ENCODE measurements around the gene SRPK2. TPM values are rescaled to one million over a fixed set of nuclear protein-coding genes. Genes with fewer than 3 reads are reported as not detected.

Gene SRPK2
- total and polyA plus RNA-seq, 12 donors, result 10.5 to 40.4 (median 35.1) TPM

DNA sequence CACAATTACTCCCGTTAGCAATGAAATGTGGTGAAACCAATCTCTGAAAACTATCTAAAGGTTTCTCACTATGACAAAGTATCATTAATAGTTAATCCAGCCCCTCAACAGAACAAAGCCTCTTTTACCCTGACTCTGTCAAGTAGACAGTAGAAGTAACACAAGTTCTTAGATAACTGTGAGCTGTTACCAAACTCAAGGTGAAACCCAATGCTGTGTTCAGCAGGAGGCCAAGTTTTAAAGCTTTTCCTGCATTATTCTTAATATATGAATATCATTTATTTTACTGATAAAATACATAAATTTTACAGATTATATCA, 109.1 kb downstream of the SRPK2 start:
- H3K4me3 ChIP-seq, result no peak overlapping the region
- no peaks in the 10 kb centered on the region for H3K9me3 ChIP-seq
- peaks cover 0 to 6% (median 0%) of the 10 kb centered on the region in 9 donors for H3K36me3 ChIP-seq
- TF ChIP-seq, protein P1, sequence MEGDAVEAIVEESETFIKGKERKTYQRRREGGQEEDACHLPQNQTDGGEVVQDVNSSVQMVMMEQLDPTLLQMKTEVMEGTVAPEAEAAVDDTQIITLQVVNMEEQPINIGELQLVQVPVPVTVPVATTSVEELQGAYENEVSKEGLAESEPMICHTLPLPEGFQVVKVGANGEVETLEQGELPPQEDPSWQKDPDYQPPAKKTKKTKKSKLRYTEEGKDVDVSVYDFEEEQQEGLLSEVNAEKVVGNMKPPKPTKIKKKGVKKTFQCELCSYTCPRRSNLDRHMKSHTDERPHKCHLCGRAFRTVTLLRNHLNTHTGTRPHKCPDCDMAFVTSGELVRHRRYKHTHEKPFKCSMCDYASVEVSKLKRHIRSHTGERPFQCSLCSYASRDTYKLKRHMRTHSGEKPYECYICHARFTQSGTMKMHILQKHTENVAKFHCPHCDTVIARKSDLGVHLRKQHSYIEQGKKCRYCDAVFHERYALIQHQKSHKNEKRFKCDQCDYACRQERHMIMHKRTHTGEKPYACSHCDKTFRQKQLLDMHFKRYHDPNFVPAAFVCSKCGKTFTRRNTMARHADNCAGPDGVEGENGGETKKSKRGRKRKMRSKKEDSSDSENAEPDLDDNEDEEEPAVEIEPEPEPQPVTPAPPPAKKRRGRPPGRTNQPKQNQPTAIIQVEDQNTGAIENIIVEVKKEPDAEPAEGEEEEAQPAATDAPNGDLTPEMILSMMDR (IDR thresholded peaks at IDR 0.05), result no peak
- no peak for DNase-seq
- no peak overlapping the region for H3K27ac ChIP-seq
- ATAC-seq, result no peak
- H3K4me1 ChIP-seq, result peaks cover 0 to 26% (median 10%) of the 10 kb centered on the region in 9 donors
- 76 to 84% methylated on average over 1 of the region's 1 CpG for WGBS, 2 donors
- intact Hi-C loops (cut with DNase I), result no loop called here
- H3K27me3 ChIP-seq, result no peaks in the 10 kb centered on the region

DNA sequence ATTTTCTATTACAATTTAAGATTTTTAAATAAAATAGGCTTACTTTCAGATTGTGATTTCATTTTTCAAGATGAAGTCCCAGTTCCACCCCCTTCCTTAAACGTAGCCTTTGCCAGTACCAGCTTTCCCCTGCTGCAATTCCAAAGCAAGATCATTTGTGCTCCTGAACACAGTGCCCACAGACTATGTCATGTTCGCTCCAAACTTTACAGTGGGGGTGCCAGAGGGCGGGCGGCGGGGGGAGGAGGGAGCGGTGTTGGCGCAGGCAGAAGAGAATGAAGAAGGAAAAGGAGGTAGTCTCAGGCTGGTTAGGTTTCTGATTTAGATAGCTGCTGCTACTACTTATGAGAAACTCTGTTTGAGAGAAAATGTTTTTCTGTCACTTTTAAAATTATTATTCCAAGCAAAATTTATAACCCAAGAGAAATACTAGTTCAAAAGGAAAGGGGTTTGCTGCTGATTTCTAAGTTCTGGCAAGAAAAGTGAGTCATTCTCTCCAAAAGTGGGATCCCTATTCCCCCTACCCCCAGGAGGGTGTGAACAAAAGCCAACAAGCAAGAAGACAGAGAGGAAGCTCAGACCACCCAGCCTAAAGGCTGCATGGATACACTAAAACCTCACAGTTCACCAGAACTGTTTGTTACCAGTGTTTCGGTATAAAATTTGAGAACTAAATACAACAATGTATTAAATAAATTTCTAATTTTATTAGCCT, 109.6 kb downstream of the SRPK2 start:
- TF ChIP-seq, protein P1 (IDR thresholded peaks at IDR 0.05), result no peak
- Histone ChIP-seq H3K9me3 (no peaks in the 10 kb centered on the region), H3K4me3 (no peak overlapping the region), H3K27ac (no peak overlapping the region), H3K4me1 (peaks cover 0 to 22% (median 7%) of the 10 kb centered on the region in 9 donors), H3K27me3 (no peaks in the 10 kb centered on the region), H3K36me3 (peaks cover 0 to 6% (median 0%) of the 10 kb centered on the region in 9 donors)
- intact Hi-C loops (cut with DNase I), result no loop called here
- DNase-seq, result no peak
- 79 to 82% methylated on average over 8 of the region's 8 CpGs for WGBS, 2 donors
- ATAC-seq, result no peak

DNA sequence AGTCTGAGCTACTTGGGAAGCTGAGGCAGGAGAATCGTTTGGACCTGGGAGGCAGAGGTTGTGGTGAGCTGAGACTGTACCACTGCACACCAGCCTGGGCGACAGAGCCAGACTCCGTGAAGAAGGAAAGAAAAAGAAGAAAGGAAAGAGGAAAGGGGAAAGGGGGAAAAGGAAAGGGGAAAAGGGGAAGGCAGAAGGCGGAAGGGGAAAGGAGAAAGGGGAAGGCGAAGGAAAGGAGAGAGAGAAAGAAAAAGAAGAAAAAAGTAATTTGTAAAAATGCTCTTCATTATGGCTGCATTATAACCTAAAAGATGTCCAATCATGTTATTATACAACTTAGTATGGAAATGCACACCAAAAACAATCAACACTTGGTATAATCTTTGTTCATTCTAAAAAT, 110.2 kb downstream of the SRPK2 start:
- ATAC-seq (no peak), DNase-seq (no peak)
- H3K36me3 ChIP-seq, result peaks cover 0 to 6% (median 0%) of the 10 kb centered on the region in 9 donors
- no peak overlapping the region for H3K4me3 ChIP-seq
- no peak overlapping the region for H3K27ac ChIP-seq
- no peaks in the 10 kb centered on the region for H3K9me3 ChIP-seq
- intact Hi-C loops (cut with DNase I), result no loop called here
- H3K27me3 ChIP-seq, result no peaks in the 10 kb centered on the region
- H3K4me1 ChIP-seq, result peaks cover 0 to 19% (median 6%) of the 10 kb centered on the region in 9 donors
- WGBS, 2 donors, result 90 to 94% methylated on average over 5 of the region's 5 CpGs
- TF ChIP-seq, protein P1 (IDR thresholded peaks at IDR 0.05), result no peak

DNA sequence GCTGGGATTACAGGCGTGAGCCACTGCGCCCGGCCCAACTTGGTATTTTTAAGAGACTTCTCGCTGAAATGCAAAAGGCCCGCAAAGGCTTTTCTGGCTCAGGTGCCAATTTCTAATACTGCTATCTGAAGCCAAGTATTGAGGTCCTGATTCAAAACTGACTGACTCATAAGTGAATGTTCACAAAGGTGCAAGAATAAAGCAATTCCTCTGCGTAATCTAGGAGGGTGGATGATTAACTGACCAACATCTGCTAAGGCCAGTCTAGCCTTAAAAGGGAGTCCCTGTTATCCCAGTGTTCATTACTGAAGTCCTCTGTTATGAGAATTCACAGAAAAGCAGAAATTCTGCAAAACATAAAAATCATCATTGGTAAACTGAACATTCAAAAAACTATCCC, 111.4 kb downstream of the SRPK2 start:
- intact Hi-C loops (cut with DNase I), result no loop called here
- WGBS, 2 donors, result 96 to 98% methylated on average over 6 of the region's 6 CpGs
- Histone ChIP-seq H3K4me1 (peaks cover 0 to 18% (median 6%) of the 10 kb centered on the region in 9 donors), H3K9me3 (no peaks in the 10 kb centered on the region), H3K36me3 (peaks cover 0 to 6% (median 0%) of the 10 kb centered on the region in 9 donors), H3K27ac (no peak overlapping the region), H3K4me3 (no peak overlapping the region), H3K27me3 (no peaks in the 10 kb centered on the region)
- DNase-seq, result no peak
- no peak for ATAC-seq
- TF ChIP-seq, protein P1 (IDR thresholded peaks at IDR 0.05), result no peak

Measured in heart right ventricle (tissue), 16 donors.